Left lung (tissue), 10 donors: ENCODE measurements around the gene TK1. TPM values are rescaled to one million over a fixed set of nuclear protein-coding genes. Genes with fewer than 3 reads are reported as not detected.

Source experiments
- ATAC-seq: fragments of 200-7000 bp; cut with Tn5 transposase; one replicate; pipeline ENCODE4 v1.9.1; 2020; ENCODE audit warnings: moderate library complexity
- DNase-seq, 4 donors: peaks; one replicate each; pipeline ENCODE4 v3.0.0-alpha.2; 2013 to 2020
- H3K27ac ChIP-seq, 2 donors: fragments of 200-600 bp; sonication (generic) in 1 of 2; one replicate each; pipeline versions ENCODE4 v1.5.0 to v1.8.0; 2020 to 2021
- H3K27me3 ChIP-seq, 2 donors: fragments of 200-600 bp; sonication (generic) in 1 of 2; one replicate each; pipeline versions ENCODE4 v1.5.0 to v1.8.0; 2020 to 2021
- H3K36me3 ChIP-seq, 2 donors: fragments of 200-600 bp; sonication (generic) in 1 of 2; one replicate each; pipeline versions ENCODE4 v1.5.0 to v1.8.0; 2020 to 2021
- H3K4me1 ChIP-seq, 2 donors: fragments of 200-600 bp; one replicate each; pipeline ENCODE4 v1.8.0; 2021
- H3K4me3 ChIP-seq, 2 donors: fragments of 200-600 bp; sonication (generic) in 1 of 2; one replicate each; pipeline versions ENCODE4 v1.5.0 to v1.8.0; 2020 to 2021; ENCODE audit warnings: mild to moderate bottlenecking in 1 of 2
- H3K9me3 ChIP-seq, 2 donors: fragments of 200-600 bp; sonication (generic) in 1 of 2; one replicate each; pipeline versions ENCODE4 v1.5.0 to v1.8.0; 2020 to 2021
- CTCF ChIP-seq, 2 donors: fragments of 200-600 bp; sonication (generic) in 1 of 2; IDR thresholded peaks; one replicate each; pipeline versions ENCODE4 v1.5.0 to v1.8.0; 2021; ENCODE audit warnings: antibody characterized with exemption in 2 of 2
- intact Hi-C, 2 donors: fragments of 100-400 bp; cut with DNase I; formaldehyde crosslinking; loops; one replicate each; pipeline versions ENCODE4 v1.11.2 to v1.14.2; 2022
- polyA plus RNA-seq, 6 donors: library from polyadenylated mRNA; unstranded; fragments of 120-200 nt; gene quantifications; one replicate each; pipeline ENCODE4 v1.2.1, GENCODE V29; 2013; ENCODE audit not compliant: insufficient read length in 6 of 6
- total RNA-seq, 2 donors: library from RNA; stranded (reverse); fragmentation: NEBNext Ultra II Directional; extraction: Animal tissue kit (Norgen Biotek cat#: 25700); gene quantifications; one replicate each; pipeline ENCODE4 v1.2.1, GENCODE V29; 2021
- donor health status: DM: no; HTN: yes; CAD: no.
- donor health status: DM: no; HTN: no; CAD: no.

The TK1 gene
- total and polyA plus RNA-seq, 8 donors: 22.5 to 54.9 (median 28.2) TPM

GRCh38 chr17:78148286-78149016 is 38.4 kb downstream of the TK1 start:
- TF ChIP-seq CTCF (IDR thresholded peaks at IDR 0.05): no peak

GRCh38 chr17:78147315-78147998 is 39.4 kb downstream of the TK1 start:
- TF ChIP-seq CTCF (IDR thresholded peaks at IDR 0.05): no peak
- DNase-seq: peak in 1 of 4 donors; percentile 80
- peak; percentile 13 for ATAC-seq
- Histone ChIP-seq H3K4me3 (no peak overlapping the region), H3K4me1 (peaks cover 21 to 66% of the 10 kb centered on the region in 2 donors), H3K27ac (peak overlapping the region in 1 of 2 donors; percentile 55), H3K36me3 (no peaks in the 10 kb centered on the region), H3K27me3 (no peaks in the 10 kb centered on the region), H3K9me3 (no peaks in the 10 kb centered on the region)
- intact Hi-C loops: no loop called here

More at GRCh38 chr17:78148286-78149016, 38.4 kb downstream of the TK1 start:
- no peak for DNase-seq
- intact Hi-C loops: no loop called here
- H3K36me3 ChIP-seq: no peaks in the 10 kb centered on the region
- no peaks in the 10 kb centered on the region for H3K27me3 ChIP-seq
- no peak overlapping the region for H3K4me3 ChIP-seq
- peak overlapping the region in 1 of 2 donors; percentile 55 for H3K27ac ChIP-seq
- ATAC-seq: no peak
- H3K4me1 ChIP-seq: peaks cover 21 to 57% of the 10 kb centered on the region in 2 donors
- H3K9me3 ChIP-seq: no peaks in the 10 kb centered on the region

GRCh38 chr17:78146881-78147280 is 40.0 kb downstream of the TK1 start:
- no peak for ATAC-seq
- H3K36me3 ChIP-seq: peaks cover 0 to 1% of the 10 kb centered on the region in 2 donors
- TF ChIP-seq CTCF (IDR thresholded peaks at IDR 0.05): no peak
- peak overlapping the region in 1 of 2 donors; percentile 55 for H3K27ac ChIP-seq
- DNase-seq: no peak
- peaks cover 21 to 72% of the 10 kb centered on the region in 2 donors for H3K4me1 ChIP-seq
- intact Hi-C loops: no loop called here
- H3K4me3 ChIP-seq: no peak overlapping the region
- H3K27me3 ChIP-seq: no peaks in the 10 kb centered on the region
- H3K9me3 ChIP-seq: no peaks in the 10 kb centered on the region

GRCh38 chr17:78146471-78146869 is 40.4 kb downstream of the TK1 start:
- H3K9me3 ChIP-seq: no peaks in the 10 kb centered on the region
- peaks cover 0 to 5% of the 10 kb centered on the region in 2 donors for H3K36me3 ChIP-seq
- H3K27ac ChIP-seq: no peak overlapping the region
- H3K4me3 ChIP-seq: no peak overlapping the region
- ATAC-seq: no peak
- TF ChIP-seq CTCF (IDR thresholded peaks at IDR 0.05): no peak
- no peaks in the 10 kb centered on the region for H3K27me3 ChIP-seq
- no peak for DNase-seq
- intact Hi-C loops: no loop called here
- peaks cover 23 to 76% of the 10 kb centered on the region in 2 donors for H3K4me1 ChIP-seq
